HepG2 (cell line): ENCODE measurements around the gene MPC1. TPM values are rescaled to one million over a fixed set of nuclear protein-coding genes. Genes with fewer than 3 reads are reported as not detected.

Source experiments
- ATAC-seq: fragments of 200-7000 bp; cut with Tn5 transposase; 3 replicates; pipeline ENCODE4 v1.9.1; 2020; ENCODE audit warnings: mild to moderate bottlenecking, moderate library complexity
- BruUV-seq: library from RNA; stranded (reverse); fragments of 400-500 nt; replicated peaks from 2 replicates; lab custom pipeline; 2021; lab: Mats Ljungman, UMichigan
- CTCF ChIA-PET: fragments of 300-600 bp; formaldehyde crosslinking; extraction: SDS; loops from one replicate; lab custom pipeline; 2021; ENCODE audit warnings: low total read pairs, inconsistent platforms, low intra/inter-chr PET ratio; lab: Yijun Ruan, JAX
- POLR2A ChIA-PET: fragments of 350-600 bp; sonication (Branson Sonifier 250); formaldehyde crosslinking; loops from one replicate; lab custom pipeline; 2020; ENCODE audit warnings: antibody characterized with exemption, inconsistent platforms; lab: Yijun Ruan, JAX
- DNase-seq: peaks from one replicate; pipeline ENCODE4 v3.0.0-alpha.2; 2015; ENCODE audit warnings: low spot score
- FAIRE-seq: peaks from 3 replicates; lab custom pipeline; 2011; peaks lifted over from hg19 to GRCh38; lab: Jason Lieb, UNC
- H2AFZ ChIP-seq: one replicate; pipeline ENCODE4 v1.6.1; 2011; ENCODE audit warnings: low read length, inconsistent platforms
- H3K27ac ChIP-seq: fragments of 300-600 bp; 3 replicates; pipeline ENCODE4 v1.8.0; 2011; ENCODE audit warnings: mixed run types, mild to moderate bottlenecking, mixed read lengths, low read length, inconsistent platforms; ENCODE audit not compliant: insufficient read depth; ENCODE audit errors: extremely low read length
- H3K27me3 ChIP-seq, 2 experiments: fragments of 200-600 bp in 1 of 2; 2 replicates in 1 of 2; 3 replicates in 1 of 2; pipeline versions ENCODE4 v1.6.0 to v1.8.0; 2011; ENCODE audit warnings: low read length in 2 of 2, mild to moderate bottlenecking in 2 of 2, moderate library complexity in 2 of 2, inconsistent platforms in 1 of 2; ENCODE audit not compliant: insufficient read depth in 2 of 2, control insufficient read depth in 1 of 2
- H3K36me3 ChIP-seq, 2 experiments: fragments of 200-600 bp in 1 of 2; replicated peaks in 1 of 2; 2 replicates in 1 of 2; 3 replicates in 1 of 2; pipeline versions ENCODE4 v1.5.1 to v1.8.0; 2011; ENCODE audit warnings: low read length in 2 of 2, inconsistent platforms in 1 of 2; ENCODE audit not compliant: insufficient read depth in 2 of 2, control insufficient read depth in 1 of 2
- H3K4me1 ChIP-seq: 2 replicates; pipeline ENCODE4 v1.5.1; 2012; ENCODE audit warnings: low read length, inconsistent platforms; ENCODE audit not compliant: insufficient read depth
- H3K4me2 ChIP-seq: 2 replicates; pipeline ENCODE4 v1.6.0; 2011; ENCODE audit warnings: low read depth, low read length, inconsistent platforms
- H3K4me3 ChIP-seq, 3 experiments: fragments of 200-600 bp in 1 of 3; sonication (generic), shearing (Covaris generic) in 1 of 3; replicated peaks in 1 of 3; 2 replicates each; pipeline ENCODE4 v1.5.1; 2011 to 2016; ENCODE audit warnings: low read length in 3 of 3, inconsistent platforms in 2 of 3, low read depth in 2 of 3, mild to moderate bottlenecking in 2 of 3, control low read depth in 1 of 3, mixed read lengths in 1 of 3; ENCODE audit not compliant: insufficient read depth in 1 of 3
- H3K79me2 ChIP-seq: one replicate; pipeline ENCODE4 v1.6.1; 2011; ENCODE audit warnings: low read length, inconsistent platforms; ENCODE audit not compliant: insufficient read depth
- H3K9ac ChIP-seq: 2 replicates; pipeline ENCODE4 v1.6.0; 2011; ENCODE audit warnings: mild to moderate bottlenecking, low read depth, low read length, inconsistent platforms; ENCODE audit not compliant: insufficient read depth
- H3K9me3 ChIP-seq: 2 replicates; pipeline ENCODE4 v1.5.1; 2012; ENCODE audit warnings: mild to moderate bottlenecking, low read length
- H4K20me1 ChIP-seq: 2 replicates; pipeline ENCODE4 v1.6.0; 2011; ENCODE audit warnings: inconsistent platforms, mild to moderate bottlenecking, low read length, moderate library complexity; ENCODE audit not compliant: insufficient read depth
- CEBPB ChIP-seq: IDR thresholded peaks from 2 replicates; pipeline ENCODE4 v1.6.1; 2011; ENCODE audit warnings: low read depth, low read length, improper control_type of control experiment, borderline replicate concordance
- IRF1 ChIP-seq: sonication (generic); formaldehyde crosslinking; IDR thresholded peaks from 2 replicates; pipeline ENCODE4 v1.4.0; 2020; ENCODE audit warnings: low read depth, mild to moderate bottlenecking, missing genetic modification reagents
- SP2 ChIP-seq: sonication (generic); formaldehyde crosslinking; IDR thresholded peaks from 2 replicates; pipeline ENCODE4 v1.5.1; 2020; ENCODE audit warnings: mild to moderate bottlenecking, missing genetic modification reagents
- STAT5B ChIP-seq: sonication (generic); formaldehyde crosslinking; IDR thresholded peaks from 2 replicates; pipeline ENCODE4 v1.4.0; 2020; ENCODE audit warnings: missing genetic modification reagents
- ZBTB1 ChIP-seq: sonication (generic); formaldehyde crosslinking; IDR thresholded peaks from 2 replicates; pipeline ENCODE4 v1.4.0; 2020; ENCODE audit warnings: missing genetic modification reagents, borderline replicate concordance
- ZBTB38 ChIP-seq: sonication (generic); formaldehyde crosslinking; IDR thresholded peaks from 2 replicates; pipeline ENCODE4 v1.5.1; 2020; ENCODE audit warnings: mild to moderate bottlenecking, missing genetic modification reagents
- ZNF296 ChIP-seq: sonication (generic); formaldehyde crosslinking; conservative IDR thresholded peaks from 2 replicates; pipeline ENCODE4 v1.5.0; 2020; ENCODE audit warnings: mild to moderate bottlenecking, missing genetic modification reagents
- ZNF337 ChIP-seq: sonication (generic); formaldehyde crosslinking; IDR thresholded peaks from 2 replicates; pipeline ENCODE4 v1.5.1; 2020; ENCODE audit warnings: missing genetic modification reagents, low read depth, mild to moderate bottlenecking, borderline replicate concordance
- ZNF747 ChIP-seq: sonication (generic); formaldehyde crosslinking; IDR thresholded peaks from 2 replicates; pipeline ENCODE4 v1.8.1; 2023; ENCODE audit warnings: missing genetic modification reagents, mild to moderate bottlenecking, borderline replicate concordance
- ZNF891 ChIP-seq: sonication (generic); formaldehyde crosslinking; IDR thresholded peaks from 2 replicates; pipeline ENCODE4 v1.5.0; 2020; ENCODE audit warnings: mild to moderate bottlenecking, missing genetic modification reagents
- ZSCAN30 ChIP-seq: sonication (generic); formaldehyde crosslinking; IDR thresholded peaks from 2 replicates; pipeline ENCODE4 v1.5.0; 2020; ENCODE audit warnings: mild to moderate bottlenecking, missing genetic modification reagents
- WGBS: methylation state at CpG from one replicate; pipeline ENCODE4 v1.1.6; 2017; ENCODE audit warnings: low lambda C conversion rate; 5-methylcytosine and 5-hydroxymethylcytosine counted together
- in situ Hi-C: cut with HindIII; loops from 2 replicates; pipeline ENCODE4 v1.10.0; 2017; ENCODE audit warnings: low pct_unique_long_range_greater_than_20kb; ENCODE audit not compliant: extremely low pct_ligation_motif_present
- intact Hi-C: fragments of 100-400 bp; cut with micrococcal nuclease; formaldehyde crosslinking; loops from one replicate; pipeline ENCODE4 v1.10.0; 2022; ENCODE audit not compliant: unreplicated experiment
- polyA plus RNA-seq, 8 experiments: library from polyadenylated mRNA; depleted of rRNA in 3 of 8; stranded (reverse) in 7 of 8; unstranded in 1 of 8; fragments of >200 nt; fragmentation: Illumina TruSeq in 4 of 8; extraction: Trizol in 4 of 8; gene quantifications; 2 replicates each; pipeline versions ENCODE4 v1.2.1 to v1.2.3, GENCODE V29; 2011 to 2016; ENCODE audit warnings: low read depth in 4 of 8, missing spikeins in 1 of 8, mixed read lengths in 1 of 8; ENCODE audit not compliant: insufficient read depth in 1 of 8
- total RNA-seq, 5 experiments: library from RNA; depleted of rRNA; stranded (reverse); fragments of >200 nt; fragmentation: Illumina TruSeq; extraction: Trizol; gene quantifications; 2 replicates each; pipeline ENCODE4 v1.2.3, GENCODE V29; 2016; ENCODE audit warnings: low read depth in 1 of 5
- TF ChIP-seq, protein P1 (sequence below): sonication (generic); formaldehyde crosslinking; IDR thresholded peaks from 2 replicates; pipeline ENCODE4 v1.4.0; 2020; ENCODE audit warnings: missing genetic modification reagents
- TF ChIP-seq, protein P2 (sequence below): IDR thresholded peaks from 2 replicates; pipeline ENCODE4 v1.6.1; 2012; ENCODE audit warnings: inconsistent platforms
- TF ChIP-seq, protein P3 (sequence below): sonication (generic); formaldehyde crosslinking; IDR thresholded peaks from 2 replicates; pipeline ENCODE4 v1.4.0; 2020; ENCODE audit warnings: missing genetic modification reagents
- TF ChIP-seq, protein P4 (sequence below): sonication (generic); formaldehyde crosslinking; IDR thresholded peaks from 2 replicates; pipeline ENCODE4 v1.8.1; 2023; ENCODE audit warnings: missing genetic modification reagents, inconsistent platforms, borderline replicate concordance
- TF ChIP-seq, protein P5 (sequence below): sonication (generic); formaldehyde crosslinking; IDR thresholded peaks from 2 replicates; pipeline ENCODE4 v1.5.0; 2020; ENCODE audit warnings: missing genetic modification reagents, mild to moderate bottlenecking, borderline replicate concordance

MPC1 gene
- total and polyA plus RNA-seq, 2 of the 13 experiments (the other 11 are each of a cell fraction or from before 2014, with no cell fraction given) = 189 to 214 TPM

GRCh38 chr6:166386111-166386510 lies 3.4 kb upstream of the MPC1 start:
- intact Hi-C loops = no loop called here
- no peaks in the 10 kb centered on the region; the same call in 1 of the 2 replicates for H4K20me1 ChIP-seq
- no peak for FAIRE-seq
- H3K9ac ChIP-seq = no peak overlapping the region
- H3K4me1 ChIP-seq = peaks cover 73% of the 10 kb centered on the region
- DNase-seq = no peak
- CTCF ChIA-PET = no interaction called here
- H3K79me2 ChIP-seq = peaks cover 21% of the 10 kb centered on the region
- no peak for ATAC-seq
- 89% methylated on average over 9 of the region's 9 CpGs for WGBS
- BruUV-seq = no TSS peak
- no peaks in the 10 kb centered on the region for H3K36me3 ChIP-seq
- in situ Hi-C loops = no loop called here
- peak overlapping the region; percentile 13; the same call in 1 of the 2 replicates for H3K4me2 ChIP-seq
- H3K9me3 ChIP-seq = no peaks in the 10 kb centered on the region
- peak overlapping the region; percentile 93 for H3K27ac ChIP-seq
- no peaks in the 10 kb centered on the region; a peak in 1 of 5 replicates for H3K27me3 ChIP-seq
- POLR2A ChIA-PET = interaction anchor here (1.8 to 3.8 kb wide), 2 partner anchors 8 to 25 kb away, joined by 11 to 35 read pairs; no protein-coding TSS in a partner anchor
- no peak overlapping the region for H3K4me3 ChIP-seq
- H2AFZ ChIP-seq = no peak overlapping the region
- TF ChIP-seq STAT5B (no peak), ZNF337 (CRISPR knock-in tag) (no peak), CEBPB (no peak), ZNF296 (CRISPR knock-in tag) (no peak), ZNF747 (CRISPR knock-in tag) (no peak), ZSCAN30 (CRISPR knock-in tag) (no peak), ZBTB1 (CRISPR knock-in tag) (no peak), ZNF891 (CRISPR knock-in tag) (no peak), ZBTB38 (peak; percentile 95; the same call in 1 of the 2 replicates), SP2 (CRISPR knock-in tag) (no peak), IRF1 (CRISPR knock-in tag) (no peak)
- TF ChIP-seq, protein P1, sequence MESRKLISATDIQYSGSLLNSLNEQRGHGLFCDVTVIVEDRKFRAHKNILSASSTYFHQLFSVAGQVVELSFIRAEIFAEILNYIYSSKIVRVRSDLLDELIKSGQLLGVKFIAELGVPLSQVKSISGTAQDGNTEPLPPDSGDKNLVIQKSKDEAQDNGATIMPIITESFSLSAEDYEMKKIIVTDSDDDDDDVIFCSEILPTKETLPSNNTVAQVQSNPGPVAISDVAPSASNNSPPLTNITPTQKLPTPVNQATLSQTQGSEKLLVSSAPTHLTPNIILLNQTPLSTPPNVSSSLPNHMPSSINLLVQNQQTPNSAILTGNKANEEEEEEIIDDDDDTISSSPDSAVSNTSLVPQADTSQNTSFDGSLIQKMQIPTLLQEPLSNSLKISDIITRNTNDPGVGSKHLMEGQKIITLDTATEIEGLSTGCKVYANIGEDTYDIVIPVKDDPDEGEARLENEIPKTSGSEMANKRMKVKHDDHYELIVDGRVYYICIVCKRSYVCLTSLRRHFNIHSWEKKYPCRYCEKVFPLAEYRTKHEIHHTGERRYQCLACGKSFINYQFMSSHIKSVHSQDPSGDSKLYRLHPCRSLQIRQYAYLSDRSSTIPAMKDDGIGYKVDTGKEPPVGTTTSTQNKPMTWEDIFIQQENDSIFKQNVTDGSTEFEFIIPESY = peak; percentile 75; the same call in 1 of the 2 replicates
- TF ChIP-seq, protein P2, sequence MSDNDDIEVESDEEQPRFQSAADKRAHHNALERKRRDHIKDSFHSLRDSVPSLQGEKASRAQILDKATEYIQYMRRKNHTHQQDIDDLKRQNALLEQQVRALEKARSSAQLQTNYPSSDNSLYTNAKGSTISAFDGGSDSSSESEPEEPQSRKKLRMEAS = no peak
- TF ChIP-seq, protein P3, sequence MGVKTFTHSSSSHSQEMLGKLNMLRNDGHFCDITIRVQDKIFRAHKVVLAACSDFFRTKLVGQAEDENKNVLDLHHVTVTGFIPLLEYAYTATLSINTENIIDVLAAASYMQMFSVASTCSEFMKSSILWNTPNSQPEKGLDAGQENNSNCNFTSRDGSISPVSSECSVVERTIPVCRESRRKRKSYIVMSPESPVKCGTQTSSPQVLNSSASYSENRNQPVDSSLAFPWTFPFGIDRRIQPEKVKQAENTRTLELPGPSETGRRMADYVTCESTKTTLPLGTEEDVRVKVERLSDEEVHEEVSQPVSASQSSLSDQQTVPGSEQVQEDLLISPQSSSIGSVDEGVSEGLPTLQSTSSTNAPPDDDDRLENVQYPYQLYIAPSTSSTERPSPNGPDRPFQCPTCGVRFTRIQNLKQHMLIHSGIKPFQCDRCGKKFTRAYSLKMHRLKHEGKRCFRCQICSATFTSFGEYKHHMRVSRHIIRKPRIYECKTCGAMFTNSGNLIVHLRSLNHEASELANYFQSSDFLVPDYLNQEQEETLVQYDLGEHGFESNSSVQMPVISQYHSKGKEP = no peak
- TF ChIP-seq, protein P4, sequence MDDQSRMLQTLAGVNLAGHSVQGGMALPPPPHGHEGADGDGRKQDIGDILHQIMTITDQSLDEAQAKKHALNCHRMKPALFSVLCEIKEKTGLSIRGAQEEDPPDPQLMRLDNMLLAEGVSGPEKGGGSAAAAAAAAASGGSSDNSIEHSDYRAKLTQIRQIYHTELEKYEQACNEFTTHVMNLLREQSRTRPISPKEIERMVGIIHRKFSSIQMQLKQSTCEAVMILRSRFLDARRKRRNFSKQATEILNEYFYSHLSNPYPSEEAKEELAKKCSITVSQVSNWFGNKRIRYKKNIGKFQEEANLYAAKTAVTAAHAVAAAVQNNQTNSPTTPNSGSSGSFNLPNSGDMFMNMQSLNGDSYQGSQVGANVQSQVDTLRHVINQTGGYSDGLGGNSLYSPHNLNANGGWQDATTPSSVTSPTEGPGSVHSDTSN (CRISPR knock-in tag) = no peak
- TF ChIP-seq, protein P5, sequence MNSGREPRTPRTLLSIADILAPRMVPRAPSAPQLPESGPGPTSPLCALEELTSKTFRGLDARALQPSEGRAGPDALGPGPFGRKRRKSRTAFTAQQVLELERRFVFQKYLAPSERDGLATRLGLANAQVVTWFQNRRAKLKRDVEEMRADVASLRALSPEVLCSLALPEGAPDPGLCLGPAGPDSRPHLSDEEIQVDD = no peak
